Ishikawa (cell line): ENCODE data around the gene BAD.

Experiments used
- CEBPB ChIP-seq: IDR thresholded peaks from 2 replicates; pipeline ENCODE4 v1.6.1; 2012
- CREB1 ChIP-seq: IDR thresholded peaks from 2 replicates; pipeline ENCODE4 v1.6.1; 2012; ENCODE audit warnings: low read depth
- EGR1 ChIP-seq: IDR thresholded peaks from 2 replicates; pipeline ENCODE4 v1.6.1; 2012
- EP300 ChIP-seq: IDR thresholded peaks from 2 replicates; pipeline ENCODE4 v1.6.1; 2012; ENCODE audit warnings: borderline replicate concordance
- FOXM1 ChIP-seq: IDR thresholded peaks from 2 replicates; pipeline ENCODE4 v1.6.1; 2012; ENCODE audit warnings: low read depth, borderline replicate concordance
- NFIC ChIP-seq: IDR thresholded peaks from 2 replicates; pipeline ENCODE4 v1.6.1; 2012
- RAD21 ChIP-seq: IDR thresholded peaks from 2 replicates; pipeline ENCODE4 v1.6.1; 2012; ENCODE audit warnings: low read depth
- TAF1 ChIP-seq: IDR thresholded peaks from 2 replicates; pipeline ENCODE4 v1.6.1; 2012; ENCODE audit warnings: low read depth, mild to moderate bottlenecking
- TCF12 ChIP-seq: IDR thresholded peaks from 2 replicates; pipeline ENCODE4 v1.6.1; 2012; ENCODE audit warnings: low read depth
- TEAD4 ChIP-seq: IDR thresholded peaks from 2 replicates; pipeline ENCODE4 v1.6.1; 2012
- YY1 ChIP-seq: IDR thresholded peaks from 2 replicates; pipeline ENCODE4 v1.6.1; 2012; ENCODE audit warnings: low read depth
- ZBTB7A ChIP-seq: IDR thresholded peaks from 2 replicates; pipeline ENCODE4 v1.6.1; 2012; ENCODE audit warnings: low read depth
- TF ChIP-seq, protein P1 (sequence below): IDR thresholded peaks from 2 replicates; pipeline ENCODE4 v1.6.1; 2012; ENCODE audit warnings: low read depth, mild to moderate bottlenecking
- TF ChIP-seq, protein P2 (sequence below): IDR thresholded peaks from 2 replicates; pipeline ENCODE4 v1.6.1; 2012
- TF ChIP-seq, protein P3 (sequence below): IDR thresholded peaks from 2 replicates; pipeline ENCODE4 v1.6.1; 2012

The BAD gene

DNA sequence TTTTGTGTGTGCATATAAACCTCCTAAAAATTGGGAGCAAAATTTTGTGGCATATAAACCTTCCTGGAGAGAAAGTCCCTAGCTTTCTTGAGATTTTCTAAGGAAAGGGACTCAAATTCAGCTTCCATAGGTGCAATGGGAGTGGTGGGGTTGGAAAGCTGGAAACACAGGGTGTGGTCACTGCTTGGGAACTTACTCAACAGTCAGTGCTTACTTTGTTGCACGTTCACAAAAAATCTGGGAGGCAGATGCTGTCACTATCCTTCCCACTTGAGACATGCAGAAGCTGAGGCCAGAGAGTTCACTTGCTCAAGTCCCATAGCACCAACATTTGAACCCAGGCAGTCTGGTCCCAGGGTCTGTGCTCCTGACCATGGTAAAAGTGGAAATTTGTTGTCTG is 11.8 kb upstream of the BAD start:
- TF ChIP-seq EGR1 (no peak), YY1 (no peak), TAF1 (no peak), EP300 (no peak), CEBPB (no peak), FOXM1 (no peak), TCF12 (no peak), ZBTB7A (no peak), NFIC (no peak), RAD21 (no peak), TEAD4 (no peak), CREB1 (no peak)
- TF ChIP-seq, protein P1, sequence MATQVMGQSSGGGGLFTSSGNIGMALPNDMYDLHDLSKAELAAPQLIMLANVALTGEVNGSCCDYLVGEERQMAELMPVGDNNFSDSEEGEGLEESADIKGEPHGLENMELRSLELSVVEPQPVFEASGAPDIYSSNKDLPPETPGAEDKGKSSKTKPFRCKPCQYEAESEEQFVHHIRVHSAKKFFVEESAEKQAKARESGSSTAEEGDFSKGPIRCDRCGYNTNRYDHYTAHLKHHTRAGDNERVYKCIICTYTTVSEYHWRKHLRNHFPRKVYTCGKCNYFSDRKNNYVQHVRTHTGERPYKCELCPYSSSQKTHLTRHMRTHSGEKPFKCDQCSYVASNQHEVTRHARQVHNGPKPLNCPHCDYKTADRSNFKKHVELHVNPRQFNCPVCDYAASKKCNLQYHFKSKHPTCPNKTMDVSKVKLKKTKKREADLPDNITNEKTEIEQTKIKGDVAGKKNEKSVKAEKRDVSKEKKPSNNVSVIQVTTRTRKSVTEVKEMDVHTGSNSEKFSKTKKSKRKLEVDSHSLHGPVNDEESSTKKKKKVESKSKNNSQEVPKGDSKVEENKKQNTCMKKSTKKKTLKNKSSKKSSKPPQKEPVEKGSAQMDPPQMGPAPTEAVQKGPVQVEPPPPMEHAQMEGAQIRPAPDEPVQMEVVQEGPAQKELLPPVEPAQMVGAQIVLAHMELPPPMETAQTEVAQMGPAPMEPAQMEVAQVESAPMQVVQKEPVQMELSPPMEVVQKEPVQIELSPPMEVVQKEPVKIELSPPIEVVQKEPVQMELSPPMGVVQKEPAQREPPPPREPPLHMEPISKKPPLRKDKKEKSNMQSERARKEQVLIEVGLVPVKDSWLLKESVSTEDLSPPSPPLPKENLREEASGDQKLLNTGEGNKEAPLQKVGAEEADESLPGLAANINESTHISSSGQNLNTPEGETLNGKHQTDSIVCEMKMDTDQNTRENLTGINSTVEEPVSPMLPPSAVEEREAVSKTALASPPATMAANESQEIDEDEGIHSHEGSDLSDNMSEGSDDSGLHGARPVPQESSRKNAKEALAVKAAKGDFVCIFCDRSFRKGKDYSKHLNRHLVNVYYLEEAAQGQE = no peak
- TF ChIP-seq, protein P2, sequence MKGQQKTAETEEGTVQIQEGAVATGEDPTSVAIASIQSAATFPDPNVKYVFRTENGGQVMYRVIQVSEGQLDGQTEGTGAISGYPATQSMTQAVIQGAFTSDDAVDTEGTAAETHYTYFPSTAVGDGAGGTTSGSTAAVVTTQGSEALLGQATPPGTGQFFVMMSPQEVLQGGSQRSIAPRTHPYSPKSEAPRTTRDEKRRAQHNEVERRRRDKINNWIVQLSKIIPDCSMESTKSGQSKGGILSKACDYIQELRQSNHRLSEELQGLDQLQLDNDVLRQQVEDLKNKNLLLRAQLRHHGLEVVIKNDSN = no peak
- TF ChIP-seq, protein P3, sequence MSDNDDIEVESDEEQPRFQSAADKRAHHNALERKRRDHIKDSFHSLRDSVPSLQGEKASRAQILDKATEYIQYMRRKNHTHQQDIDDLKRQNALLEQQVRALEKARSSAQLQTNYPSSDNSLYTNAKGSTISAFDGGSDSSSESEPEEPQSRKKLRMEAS = no peak

DNA sequence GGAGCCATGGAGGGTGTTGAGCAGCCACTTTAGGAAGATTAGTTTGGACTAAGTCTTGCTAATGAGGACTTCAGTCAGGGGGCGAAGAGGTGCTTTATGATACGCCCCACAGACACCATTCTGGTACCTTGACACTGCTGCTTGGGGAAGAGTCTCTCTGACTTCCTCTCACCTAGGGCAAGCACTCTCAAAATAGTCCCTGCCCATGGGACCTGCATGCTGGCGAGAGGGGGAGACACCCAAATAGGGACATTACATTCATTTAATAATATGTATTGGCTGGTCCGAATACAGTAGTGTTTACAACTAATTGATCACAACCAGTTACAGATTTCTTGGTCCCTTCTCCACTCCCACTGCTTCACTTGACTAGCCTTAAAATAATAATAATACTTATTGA is 11.3 kb upstream of the BAD start:
- TF ChIP-seq CEBPB (no peak), RAD21 (no peak), EGR1 (no peak), EP300 (no peak), TEAD4 (no peak), TAF1 (no peak), FOXM1 (no peak), CREB1 (no peak), YY1 (no peak), NFIC (no peak), TCF12 (no peak), ZBTB7A (no peak)
- TF ChIP-seq, protein P2 = no peak
- TF ChIP-seq, protein P1 = no peak
- TF ChIP-seq, protein P3 = no peak

DNA sequence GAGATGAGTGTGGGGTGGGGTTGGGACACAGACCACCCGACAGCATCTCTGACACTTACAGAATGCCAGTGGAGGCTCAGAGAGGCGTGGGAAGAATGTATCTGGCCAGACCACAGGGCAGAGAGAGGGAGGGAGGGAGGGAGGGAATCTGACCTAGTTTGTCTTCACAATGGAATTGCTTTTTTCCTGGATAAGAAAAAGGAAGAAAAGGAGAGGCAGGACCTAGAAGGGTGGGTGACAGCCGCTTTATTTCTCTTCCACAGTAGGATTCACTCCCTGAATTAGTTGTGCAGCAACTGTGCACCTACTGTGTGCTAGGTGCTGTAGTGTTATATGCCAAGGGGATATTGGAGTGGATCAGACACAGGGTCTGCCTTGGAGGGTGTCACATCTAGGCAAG is 10.3 kb upstream of the BAD start:
- TF ChIP-seq TCF12 = no peak
- TF ChIP-seq, protein P2 = no peak

DNA sequence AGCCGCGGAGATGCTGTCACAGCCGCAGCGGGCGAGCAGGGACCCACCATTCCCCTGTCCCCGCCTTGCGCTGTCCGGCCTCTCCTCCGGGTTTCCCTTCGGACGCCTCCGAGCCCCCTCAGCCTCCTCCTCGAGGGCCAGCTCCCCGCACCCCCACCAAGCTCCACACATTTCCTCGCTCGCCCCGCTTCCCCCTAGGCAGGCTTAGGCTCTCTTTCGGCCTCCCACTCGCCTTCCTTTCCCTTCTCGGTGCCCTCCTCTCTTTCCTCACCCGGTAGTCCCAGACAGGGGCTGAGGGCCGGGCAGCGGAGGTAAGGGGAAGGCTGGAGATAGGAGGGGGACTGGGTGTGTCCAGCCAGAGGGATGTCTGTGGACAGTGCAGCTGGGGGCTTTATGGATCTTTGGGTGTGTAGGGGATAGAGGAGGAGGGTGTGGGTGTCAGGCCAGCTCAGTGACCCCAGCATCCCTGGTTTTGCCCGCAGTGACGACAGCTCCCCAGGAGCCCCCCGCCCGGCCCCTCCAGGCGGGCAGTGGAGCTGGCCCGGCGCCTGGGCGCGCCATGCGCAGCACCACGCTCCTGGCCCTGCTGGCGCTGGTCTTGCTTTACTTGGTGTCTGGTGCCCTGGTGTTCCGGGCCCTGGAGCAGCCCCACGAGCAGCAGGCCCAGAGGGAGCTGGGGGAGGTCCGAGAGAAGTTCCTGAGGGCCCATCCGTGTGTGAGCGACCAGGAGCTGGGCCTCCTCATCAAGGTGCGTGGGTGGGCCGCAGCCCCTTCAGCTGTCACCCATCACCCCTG is 8.2 kb upstream of the BAD start:
- no peak for TF ChIP-seq TAF1
- TF ChIP-seq CEBPB = no peak
- no peak for TF ChIP-seq FOXM1
- no peak for TF ChIP-seq EP300
- no peak for TF ChIP-seq TEAD4
- no peak for TF ChIP-seq NFIC
- no peak for TF ChIP-seq TCF12
- TF ChIP-seq CREB1 = no peak
- TF ChIP-seq, protein P2 = no peak
- TF ChIP-seq, protein P3 = no peak
- TF ChIP-seq EGR1 = no peak
- no peak for TF ChIP-seq YY1
- TF ChIP-seq RAD21 = no peak
- no peak for TF ChIP-seq ZBTB7A
- TF ChIP-seq, protein P1 = no peak
